HCT116 (cell line): ENCODE data around the gene ABCG5. TPM values are rescaled to one million over a fixed set of nuclear protein-coding genes. Genes with fewer than 3 reads are reported as not detected.

Experiments
- ATAC-seq: fragments of 200-7000 bp; cut with Tn5 transposase; 2 replicates; pipeline ENCODE4 v1.9.1; 2020; ENCODE audit warnings: mild to moderate bottlenecking, moderate library complexity
- BruUV-seq: library from RNA; stranded (reverse); fragments of 400-500 nt; replicated peaks from 2 replicates; lab custom pipeline; 2021; lab: Mats Ljungman, UMichigan
- CTCF ChIA-PET: fragments of 300-600 bp; sonication (Branson Sonifier 250); formaldehyde crosslinking; loops from one replicate; lab custom pipeline; 2021; ENCODE audit warnings: antibody characterized with exemption; lab: Charles Lee
- POLR2A ChIA-PET: fragments of 300-600, 350-600 bp; sonication (Branson Sonifier 250); formaldehyde crosslinking; loops from one replicate; lab custom pipeline; 2021; ENCODE audit warnings: antibody characterized with exemption; lab: Charles Lee
- RAD21 ChIA-PET, 2 experiments: fragments of 300-600 bp; sonication (Branson Sonifier 250); formaldehyde crosslinking; loops; one replicate each; lab custom pipeline; 2023; ENCODE audit warnings: low total read pairs in 2 of 2; ENCODE audit not compliant: uncharacterized antibody in 2 of 2, unreplicated experiment in 2 of 2, low non-redundant PET in 1 of 2; lab: Charles Lee
- DNase-seq: peaks from one replicate; pipeline ENCODE4 v3.0.0-alpha.2; 2010; ENCODE audit warnings: low read depth, low spot score
- H2AFZ ChIP-seq: fragments of 200-600 bp; shearing (Covaris generic), sonication (generic); 2 replicates; pipeline ENCODE4 v1.6.1; 2017; ENCODE audit warnings: low read depth, mixed run types, mixed read lengths, antibody characterized with exemption, low read length; ENCODE audit not compliant: poor library complexity, severe bottlenecking
- H3K27ac ChIP-seq: 2 replicates; pipeline ENCODE4 v1.5.1; 2012; ENCODE audit warnings: low read depth, low read length
- H3K27me3 ChIP-seq: fragments of 200-600 bp; sonication (generic); 2 replicates; pipeline ENCODE4 v1.6.1; 2016; ENCODE audit warnings: mixed run types, low read length, mixed read lengths; ENCODE audit not compliant: insufficient read depth
- H3K36me3 ChIP-seq, 2 experiments: fragments of 200-500 bp in 1 of 2; fragments of 200-600 bp in 1 of 2; sonication (Bioruptor generic) in 1 of 2; sonication (generic) in 1 of 2; 2 replicates each; pipeline versions ENCODE4 v1.5.1 to v1.6.1; 2014 to 2016; ENCODE audit warnings: low read length in 2 of 2, inconsistent platforms in 1 of 2, mixed read lengths in 1 of 2, mixed run types in 1 of 2; ENCODE audit not compliant: insufficient read depth in 2 of 2, control insufficient read depth in 1 of 2
- H3K4me1 ChIP-seq, 2 experiments: fragments of 200-600 bp in 1 of 2; sonication (generic) in 1 of 2; 2 replicates each; pipeline versions ENCODE4 v1.5.1 to v1.6.1; 2012 to 2017; ENCODE audit warnings: low read length in 2 of 2, inconsistent platforms in 1 of 2, mild to moderate bottlenecking in 1 of 2, mixed read lengths in 1 of 2, mixed run types in 1 of 2, moderate library complexity in 1 of 2; ENCODE audit not compliant: insufficient read depth in 2 of 2, control insufficient read depth in 1 of 2
- H3K4me2 ChIP-seq: fragments of 200-600 bp; sonication (generic); 2 replicates; pipeline ENCODE4 v1.6.1; 2017; ENCODE audit warnings: mixed run types, low read length, mixed read lengths
- H3K4me3 ChIP-seq, 2 experiments: fragments of 200-600 bp in 1 of 2; sonication (generic) in 1 of 2; replicated peaks in 1 of 2; 2 replicates each; pipeline ENCODE4 v1.5.1; 2011 to 2016; ENCODE audit warnings: low read length in 2 of 2, control low read depth in 1 of 2, low read depth in 1 of 2, mild to moderate bottlenecking in 1 of 2, mixed read lengths in 1 of 2, mixed run types in 1 of 2
- H3K79me2 ChIP-seq: fragments of 200-600 bp; sonication (generic); 2 replicates; pipeline ENCODE4 v1.6.1; 2017; ENCODE audit warnings: mild to moderate bottlenecking, mixed run types, low read length, moderate library complexity, mixed read lengths; ENCODE audit not compliant: insufficient read depth
- H3K9ac ChIP-seq: fragments of 200-600 bp; sonication (generic); 2 replicates; pipeline ENCODE4 v1.6.1; 2016; ENCODE audit warnings: low read length, mixed read lengths
- H3K9me2 ChIP-seq: fragments of 200-600 bp; sonication (generic), shearing (Covaris generic); 2 replicates; pipeline ENCODE4 v1.6.1; 2017; ENCODE audit warnings: mixed run types, mild to moderate bottlenecking, moderate library complexity; ENCODE audit not compliant: insufficient read depth
- H3K9me3 ChIP-seq, 2 experiments: fragments of 200-500 bp in 1 of 2; fragments of 200-600 bp in 1 of 2; sonication (Bioruptor generic) in 1 of 2; sonication (generic) in 1 of 2; 2 replicates each; pipeline ENCODE4 v1.6.1; 2014 to 2017; ENCODE audit warnings: low read length in 2 of 2, mixed read lengths in 2 of 2, inconsistent platforms in 1 of 2, low read depth in 1 of 2, mild to moderate bottlenecking in 1 of 2, mixed run types in 1 of 2, moderate library complexity in 1 of 2; ENCODE audit not compliant: control insufficient read depth in 1 of 2, insufficient read depth in 1 of 2
- H4K20me1 ChIP-seq: fragments of 200-600 bp; sonication (generic), shearing (Covaris generic); 2 replicates; pipeline ENCODE4 v1.6.1; 2017; ENCODE audit warnings: mixed run types, mild to moderate bottlenecking, moderate library complexity; ENCODE audit not compliant: insufficient read depth
- CBX3 ChIP-seq: IDR thresholded peaks from 2 replicates; pipeline ENCODE4 v1.6.1; 2012; ENCODE audit warnings: low read depth
- EGR1 ChIP-seq: IDR thresholded peaks from 2 replicates; pipeline ENCODE4 v1.6.1; 2012; ENCODE audit warnings: low read depth
- ELF1 ChIP-seq: IDR thresholded peaks from 2 replicates; pipeline ENCODE4 v1.6.1; 2012; ENCODE audit warnings: low read depth, borderline replicate concordance
- JUND ChIP-seq: IDR thresholded peaks from 2 replicates; pipeline ENCODE4 v1.6.1; 2012
- RAD21 ChIP-seq: IDR thresholded peaks from 2 replicates; pipeline ENCODE4 v1.6.1; 2012; ENCODE audit warnings: low read depth, mild to moderate bottlenecking
- SIN3A ChIP-seq: IDR thresholded peaks from 2 replicates; pipeline ENCODE4 v1.6.1; 2012; ENCODE audit warnings: low read depth
- SRF ChIP-seq: IDR thresholded peaks from 2 replicates; pipeline ENCODE4 v1.6.1; 2012; ENCODE audit warnings: low read depth
- ZBTB33 ChIP-seq: IDR thresholded peaks from 2 replicates; pipeline ENCODE4 v1.6.1; 2011; ENCODE audit warnings: mild to moderate bottlenecking, low read length, moderate library complexity; ENCODE audit not compliant: insufficient replicate concordance; ENCODE audit errors: extremely low read depth
- ZNF274 ChIP-seq: fragments of 200-500 bp; sonication (Bioruptor generic); IDR thresholded peaks from 2 replicates; pipeline ENCODE4 v1.6.1; 2014; ENCODE audit warnings: mild to moderate bottlenecking, low read depth, low read length, inconsistent platforms
- intact Hi-C: fragments of 100-400 bp; cut with micrococcal nuclease; formaldehyde crosslinking; loops from 2 replicates; pipeline ENCODE4 v1.10.0; 2022
- total RNA-seq: library from RNA; stranded (reverse); gene quantifications from one replicate; pipeline ENCODE4 v1.2.1, GENCODE V29; 2021; ENCODE audit not compliant: unreplicated experiment
- TF ChIP-seq, protein P1 (sequence below), 3 experiments: fragments of 200-600 bp in 1 of 3; sonication (generic) in 1 of 3; IDR thresholded peaks in 2 of 3; conservative IDR thresholded peaks in 1 of 3; 2 replicates each; pipeline ENCODE4 v1.5.1; 2012 to 2017; ENCODE audit warnings: low read depth in 2 of 3, low read length in 2 of 3, antibody characterized with exemption in 1 of 3, borderline replicate concordance in 1 of 3, control low read depth in 1 of 3, mild to moderate bottlenecking in 1 of 3, mixed read lengths in 1 of 3, mixed run types in 1 of 3, moderate library complexity in 1 of 3; ENCODE audit not compliant: insufficient read depth in 1 of 3
- TF ChIP-seq, protein P2 (sequence below): IDR thresholded peaks from 2 replicates; pipeline ENCODE4 v1.6.1; 2012

Gene ABCG5
- total RNA-seq, 1 experiment from 2014 or later, result not detected

DNA sequence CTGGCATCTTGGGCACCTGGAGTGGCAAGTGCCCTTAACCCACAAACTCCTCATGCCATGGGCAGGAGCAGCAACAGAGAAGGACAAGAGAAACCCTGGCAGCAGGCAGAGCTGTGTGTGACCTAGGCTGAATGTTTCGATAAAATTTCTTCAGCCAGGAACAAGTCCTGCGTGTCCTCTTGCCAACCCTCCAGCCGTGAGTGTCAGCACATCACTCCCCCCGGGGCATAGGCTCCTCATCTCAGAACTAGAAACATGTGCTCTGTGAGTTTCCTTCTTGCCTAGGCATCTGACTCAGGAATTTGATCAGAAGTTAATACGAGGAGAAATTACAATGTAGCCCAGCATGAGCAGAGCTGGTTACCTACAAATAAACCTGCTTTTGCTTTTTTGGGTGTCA lies 2.3 kb upstream of the ABCG5 start:
- intact Hi-C loops, result no loop called here
- RAD21 ChIA-PET, result no interaction called here
- POLR2A ChIA-PET, result no interaction called here
- Histone ChIP-seq H3K79me2 (no peaks in the 10 kb centered on the region), H3K4me3 (no peak overlapping the region), H3K4me1 (no peaks in the 10 kb centered on the region), H3K9me2 (no peaks in the 10 kb centered on the region), H3K27me3 (no peaks in the 10 kb centered on the region), H3K4me2 (no peak overlapping the region), H3K9ac (no peak overlapping the region), H4K20me1 (no peaks in the 10 kb centered on the region), H2AFZ (no peak overlapping the region), H3K36me3 (no peaks in the 10 kb centered on the region), H3K9me3 (no peaks in the 10 kb centered on the region), H3K27ac (no peak overlapping the region)
- TF ChIP-seq RAD21 (no peak), SIN3A (no peak), ZBTB33 (no peak), SRF (no peak), JUND (no peak), CBX3 (no peak), ZNF274 (no peak), ELF1 (no peak), EGR1 (no peak)
- TF ChIP-seq, protein P1, sequence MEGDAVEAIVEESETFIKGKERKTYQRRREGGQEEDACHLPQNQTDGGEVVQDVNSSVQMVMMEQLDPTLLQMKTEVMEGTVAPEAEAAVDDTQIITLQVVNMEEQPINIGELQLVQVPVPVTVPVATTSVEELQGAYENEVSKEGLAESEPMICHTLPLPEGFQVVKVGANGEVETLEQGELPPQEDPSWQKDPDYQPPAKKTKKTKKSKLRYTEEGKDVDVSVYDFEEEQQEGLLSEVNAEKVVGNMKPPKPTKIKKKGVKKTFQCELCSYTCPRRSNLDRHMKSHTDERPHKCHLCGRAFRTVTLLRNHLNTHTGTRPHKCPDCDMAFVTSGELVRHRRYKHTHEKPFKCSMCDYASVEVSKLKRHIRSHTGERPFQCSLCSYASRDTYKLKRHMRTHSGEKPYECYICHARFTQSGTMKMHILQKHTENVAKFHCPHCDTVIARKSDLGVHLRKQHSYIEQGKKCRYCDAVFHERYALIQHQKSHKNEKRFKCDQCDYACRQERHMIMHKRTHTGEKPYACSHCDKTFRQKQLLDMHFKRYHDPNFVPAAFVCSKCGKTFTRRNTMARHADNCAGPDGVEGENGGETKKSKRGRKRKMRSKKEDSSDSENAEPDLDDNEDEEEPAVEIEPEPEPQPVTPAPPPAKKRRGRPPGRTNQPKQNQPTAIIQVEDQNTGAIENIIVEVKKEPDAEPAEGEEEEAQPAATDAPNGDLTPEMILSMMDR (IDR thresholded peaks at IDR 0.05 in 2 of 3, conservative IDR thresholded peaks at IDR 0.05 in 1 of 3; ENCODE audit: borderline replicate concordance in 1 of 3, insufficient read depth in 1 of 3, low read depth in 2 of 3, low read length in 2 of 3), result no peak
- TF ChIP-seq, protein P2, sequence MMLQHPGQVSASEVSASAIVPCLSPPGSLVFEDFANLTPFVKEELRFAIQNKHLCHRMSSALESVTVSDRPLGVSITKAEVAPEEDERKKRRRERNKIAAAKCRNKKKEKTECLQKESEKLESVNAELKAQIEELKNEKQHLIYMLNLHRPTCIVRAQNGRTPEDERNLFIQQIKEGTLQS, result no peak
- CTCF ChIA-PET, result no interaction called here
- DNase-seq (no peak), ATAC-seq (no peak)
- no TSS peak for BruUV-seq
